Suppressor macrophage treated with lipopolysaccharide for 4 hours (primary cell): ENCODE results near the gene CSNK1G2.

Source experiments
- DNase-seq: peaks from one replicate; pipeline ENCODE4 v3.0.0-alpha.2; 2020

CSNK1G2 gene

GRCh38 chr19:1990230-1991017, 49.5 kb downstream of the CSNK1G2 start:
- DNase-seq: no peak

DNA sequence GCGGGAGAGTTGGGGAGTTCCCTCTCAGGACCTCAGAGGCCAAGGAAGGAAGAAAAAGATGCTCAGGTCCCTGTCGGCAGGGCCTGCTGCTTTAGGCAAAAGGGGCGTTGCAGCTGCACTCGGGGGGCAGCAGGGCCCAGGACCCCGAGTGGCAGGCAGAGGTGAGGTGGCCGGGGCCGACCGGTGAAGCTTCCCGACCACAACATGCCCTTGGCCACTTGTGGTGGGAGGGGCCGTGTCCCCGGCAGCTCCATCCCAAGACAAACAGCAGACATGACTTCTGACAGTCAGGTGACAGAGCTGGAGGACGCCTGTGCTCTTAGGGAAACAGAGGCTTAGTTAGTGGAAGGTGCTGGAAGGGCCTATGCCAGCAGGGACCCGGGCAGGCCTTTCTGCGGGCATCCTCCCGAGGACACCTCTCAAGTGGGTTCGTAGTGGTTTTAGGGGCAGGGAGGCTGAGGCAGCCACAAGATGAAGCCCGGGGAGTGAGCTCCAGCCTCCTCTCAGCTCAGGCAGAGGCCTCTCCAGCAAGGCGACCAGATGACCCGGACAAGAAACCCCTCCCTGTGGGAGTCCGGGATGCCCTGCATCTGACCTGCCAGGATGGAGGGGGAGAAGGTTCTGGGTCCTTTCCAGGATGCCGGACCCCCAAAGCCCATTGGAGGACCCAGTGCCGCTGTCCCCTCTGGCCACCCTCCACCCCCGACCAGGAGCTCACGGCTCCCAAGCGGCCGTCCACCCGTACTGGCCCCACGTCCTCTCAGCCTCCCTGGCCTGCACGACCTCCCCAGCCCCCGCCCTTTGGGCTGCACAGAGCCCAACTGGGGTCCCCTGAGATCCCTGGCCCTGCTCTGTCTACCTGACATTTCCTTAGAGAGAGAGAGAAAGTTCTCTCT, 50.3 kb downstream of the CSNK1G2 start:
- DNase-seq: no peak

DNA sequence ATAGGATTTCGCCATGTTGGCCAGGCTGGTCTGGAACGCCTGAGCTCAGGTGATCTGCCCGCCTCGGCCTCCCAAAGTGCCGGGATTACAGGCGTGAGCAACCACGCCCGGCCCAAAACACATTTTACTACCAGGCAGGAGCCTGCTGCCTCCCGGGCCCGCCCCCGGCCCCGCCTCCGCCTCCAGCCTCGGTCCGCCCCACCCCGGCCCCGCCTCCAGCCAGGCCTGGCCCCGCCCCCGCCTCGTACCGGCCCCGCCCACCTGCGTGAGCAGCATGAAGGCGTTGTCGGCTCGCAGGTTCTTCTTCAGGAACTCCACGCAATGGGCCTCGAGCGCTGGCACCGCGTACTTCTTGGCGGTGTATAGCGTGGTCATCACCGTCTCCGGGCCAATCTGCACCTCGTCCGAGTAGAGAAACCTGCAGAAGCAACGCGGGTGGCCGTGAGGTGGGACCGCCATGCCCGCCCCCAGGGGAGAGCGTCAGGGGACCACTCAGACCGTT, 51.8 kb downstream of the CSNK1G2 start:
- DNase-seq: peak; percentile 9

DNA sequence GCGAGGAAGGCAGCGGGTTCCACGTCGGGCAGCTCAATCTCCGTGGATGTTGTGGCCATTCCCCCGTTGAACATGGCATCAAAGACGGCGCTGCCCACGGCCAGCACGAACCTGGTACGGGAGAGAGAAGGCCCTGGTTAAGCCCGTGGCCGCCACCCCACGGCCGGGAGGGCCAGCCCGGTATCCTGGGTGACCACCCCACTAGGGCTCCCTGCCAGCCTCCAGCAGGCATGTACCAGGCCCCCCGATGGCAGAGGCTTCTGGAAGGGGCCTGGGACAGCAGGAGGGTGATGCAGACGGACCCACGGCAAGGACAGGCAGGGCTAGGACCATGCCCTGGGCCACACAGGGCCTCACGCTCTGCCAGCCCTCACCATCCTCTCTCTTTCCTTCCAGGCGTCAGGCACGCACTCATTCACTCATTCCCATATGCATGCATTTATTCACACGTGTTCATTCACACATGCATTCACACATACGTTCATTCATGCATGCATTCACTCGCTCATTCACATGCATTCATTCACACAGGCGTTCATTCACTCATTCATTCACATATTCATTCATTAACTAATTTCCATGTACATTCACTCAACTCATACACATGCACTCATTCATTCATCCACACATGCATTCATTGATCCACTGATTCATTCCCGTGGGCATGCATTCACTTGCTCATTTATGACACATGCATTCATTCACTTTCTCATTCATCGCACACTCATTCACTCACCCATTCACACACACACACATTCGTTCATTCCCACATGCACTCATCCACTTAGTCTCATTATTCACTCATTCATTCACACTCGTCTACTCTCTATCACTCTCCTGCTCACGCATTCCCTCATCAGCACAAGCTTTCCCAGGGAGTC, 56.6 kb downstream of the CSNK1G2 start:
- DNase-seq: no peak

DNA sequence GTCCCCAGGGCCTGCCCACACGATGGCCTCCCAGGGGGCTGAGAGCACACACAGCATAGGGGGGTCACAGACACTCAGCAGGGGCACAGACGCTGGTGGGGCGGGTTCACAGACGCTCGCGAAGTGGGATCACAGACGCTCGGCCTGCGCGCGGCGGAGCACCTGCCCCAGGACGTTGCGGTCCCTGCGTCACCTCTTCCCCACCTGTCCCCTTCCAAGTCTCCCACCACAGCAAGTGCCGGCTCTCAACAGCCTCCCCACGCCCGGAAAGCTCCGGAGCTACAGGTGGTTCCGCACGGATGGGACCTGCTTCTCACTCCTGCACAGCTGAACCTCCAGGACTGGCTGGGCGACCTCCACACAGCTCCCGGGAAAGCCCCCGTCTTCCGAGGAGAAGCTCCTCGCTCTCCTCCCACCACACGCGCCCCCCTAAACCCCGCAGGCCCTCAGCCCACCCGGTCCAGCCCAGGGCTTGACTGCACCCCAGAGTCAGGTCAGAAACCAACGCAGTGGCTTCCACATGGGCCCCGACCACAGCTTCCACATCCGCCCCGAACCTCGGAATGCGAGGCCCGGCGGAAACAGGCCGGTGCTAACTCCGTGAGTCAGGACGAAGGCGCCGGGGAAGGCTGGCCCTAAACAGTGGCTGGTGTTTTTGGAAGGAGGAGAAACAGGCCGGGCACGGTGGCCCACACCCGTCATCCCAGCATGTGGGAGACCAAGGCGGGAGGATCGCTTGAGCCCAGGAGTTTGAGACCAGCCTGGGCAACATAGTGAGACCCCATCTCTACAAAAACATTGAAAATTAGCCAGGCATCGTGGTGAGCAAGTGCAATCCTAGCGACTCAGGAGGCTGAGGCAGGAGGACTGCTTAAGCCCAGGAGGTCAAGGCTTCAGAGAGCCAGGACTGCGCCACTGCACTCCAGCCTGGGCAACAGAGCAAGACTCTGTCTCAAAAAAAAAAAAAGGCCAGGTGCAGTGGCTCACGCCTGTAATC, 58.0 kb downstream of the CSNK1G2 start:
- DNase-seq: no peak

GRCh38 chr19:1999856-2000515, 59.0 kb downstream of the CSNK1G2 start:
- no peak for DNase-seq

DNA sequence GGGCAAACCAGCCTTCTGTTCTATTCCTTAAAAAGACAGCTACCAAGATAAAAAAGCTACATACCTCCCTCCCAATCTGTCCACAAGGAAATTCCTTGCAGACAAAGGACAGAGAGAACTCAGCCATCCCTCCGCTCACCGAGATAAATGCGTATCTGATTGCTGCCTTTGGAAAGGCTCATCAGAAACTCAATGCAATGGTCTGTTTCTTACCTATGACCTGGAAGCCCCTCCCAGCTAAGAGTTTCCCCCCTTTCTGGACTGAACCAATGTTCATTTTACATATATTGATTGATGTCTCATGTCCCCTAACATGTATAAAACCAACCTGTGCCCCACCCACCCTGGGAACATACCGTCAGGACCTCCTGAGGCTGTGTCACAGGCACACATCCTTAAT, 62.9 kb downstream of the CSNK1G2 start:
- DNase-seq: no peak

- no peak for DNase-seq
Measured at GRCh38 chr19:2010135-2010668, 69.2 kb downstream of the CSNK1G2 start.

DNA sequence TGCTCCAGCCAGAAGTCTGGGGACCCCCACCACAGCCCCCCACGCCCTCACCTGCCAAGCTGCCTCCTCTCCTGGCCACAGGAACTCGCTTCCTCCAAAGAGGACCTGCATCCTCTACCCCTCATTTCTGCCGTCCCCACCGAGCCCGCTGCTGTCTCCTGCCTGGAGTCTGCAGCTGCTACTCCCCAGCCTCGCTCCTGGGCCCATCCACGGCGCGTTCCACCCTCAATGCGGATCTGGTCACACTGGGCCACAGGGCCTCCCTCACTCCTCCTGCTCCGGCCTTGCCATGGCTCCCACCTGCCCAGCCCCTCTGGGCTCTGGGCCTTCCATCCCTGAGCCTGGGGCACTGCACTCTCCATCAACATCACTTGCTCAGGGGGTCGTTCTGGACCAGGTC, 70.2 kb downstream of the CSNK1G2 start:
- DNase-seq: no peak

DNA sequence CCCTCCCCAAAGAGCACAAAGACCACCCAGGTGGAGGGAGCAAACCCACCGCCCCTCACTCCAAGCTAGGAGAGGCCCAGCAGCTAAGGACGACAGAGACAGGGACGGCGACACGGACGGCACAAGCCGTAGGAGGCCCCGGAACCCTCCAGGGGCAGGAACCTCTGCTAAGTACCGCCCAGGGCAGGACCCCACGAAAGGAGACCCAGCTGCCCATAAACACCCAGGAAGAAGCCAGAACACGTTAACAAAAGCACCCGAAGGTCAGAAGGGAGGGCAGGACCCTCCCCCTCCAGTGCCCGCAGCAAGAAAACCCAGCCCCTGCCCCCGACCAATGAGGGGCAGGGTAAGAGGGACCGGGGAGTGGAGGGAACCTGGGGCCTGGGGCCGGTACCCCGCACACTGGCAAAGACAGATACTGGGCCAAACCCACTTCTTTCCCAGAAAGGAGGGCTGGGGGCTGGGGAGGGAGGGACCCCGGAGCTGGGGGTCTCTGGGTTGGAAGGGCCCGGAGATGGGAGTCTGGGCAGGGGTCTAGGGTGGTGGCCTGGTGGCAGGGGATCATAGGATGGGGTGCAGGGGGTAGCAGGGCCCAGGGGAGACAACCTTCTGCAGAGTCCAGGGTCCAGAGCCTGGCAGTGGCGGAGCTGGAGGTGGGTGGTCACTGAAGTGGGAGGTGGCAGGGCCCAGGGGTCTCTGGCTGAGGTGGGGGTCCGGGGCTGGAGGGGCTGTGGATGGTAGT, 72.1 kb downstream of the CSNK1G2 start:
- DNase-seq: no peak

GRCh38 chr19:2013683-2013961, 72.7 kb downstream of the CSNK1G2 start:
- no peak for DNase-seq

- DNase-seq: no peak
Measured at GRCh38 chr19:2014131-2014571, 73.2 kb downstream of the CSNK1G2 start.

DNA sequence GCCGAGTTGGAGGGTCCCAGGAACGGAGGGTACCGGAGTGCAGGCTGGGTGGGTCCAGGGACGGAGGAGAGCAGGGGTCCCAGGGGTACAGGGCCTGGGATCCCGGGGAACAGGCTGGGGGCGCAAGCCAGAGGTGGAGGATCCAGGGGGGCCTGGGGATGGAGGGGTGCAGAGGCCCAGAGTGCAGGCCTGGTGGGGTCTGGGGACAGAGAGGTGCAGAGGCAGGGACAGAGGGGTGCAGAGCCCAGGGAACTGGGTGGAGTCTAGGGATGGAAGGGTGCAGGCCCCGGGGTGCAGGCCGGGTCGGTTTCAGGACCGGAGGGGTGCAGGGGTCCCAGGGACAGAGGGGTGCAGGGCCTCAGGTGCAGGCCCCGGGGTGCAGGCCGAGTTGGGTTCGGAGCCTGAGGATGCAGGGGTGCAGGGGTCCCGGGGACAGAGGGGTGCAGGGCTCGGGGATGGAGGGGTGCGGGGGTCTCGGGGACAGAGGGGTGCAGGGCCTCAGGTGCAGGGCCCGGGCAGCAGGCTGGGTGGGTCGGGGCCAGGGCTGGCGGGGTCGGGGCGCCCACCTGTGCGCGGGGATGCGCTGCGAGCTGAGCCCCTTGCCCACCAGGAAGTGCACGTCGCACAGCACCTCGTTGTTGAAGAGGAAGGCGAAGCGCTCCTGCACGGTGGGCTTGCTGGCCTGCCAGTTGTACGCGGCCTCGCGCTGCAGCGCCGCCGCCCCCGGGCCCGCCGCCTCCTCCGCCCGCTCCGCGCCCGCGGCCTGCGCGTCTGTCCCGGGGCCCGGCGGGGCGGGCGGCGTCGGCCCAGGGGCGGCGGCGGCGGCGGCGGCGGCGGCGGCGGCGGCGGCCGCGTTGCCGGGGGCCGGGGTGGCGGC, 74.0 kb downstream of the CSNK1G2 start:
- peak; percentile 27 for DNase-seq

- DNase-seq: peak; percentile 67
Measured at GRCh38 chr19:2015608-2015950, 74.6 kb downstream of the CSNK1G2 start, which contains the start of gene BTBD2. Gene BTBD2, minus strand, starts transcription at chr19:2015714. Its CDS starts 11 bp downstream, at chr19:2015703.

- DNase-seq: peak; percentile 62
Measured at GRCh38 chr19:2016041-2016807, 75.3 kb downstream of the CSNK1G2 start.

GRCh38 chr19:2018752-2019151, 77.8 kb downstream of the CSNK1G2 start:
- no peak for DNase-seq

DNA sequence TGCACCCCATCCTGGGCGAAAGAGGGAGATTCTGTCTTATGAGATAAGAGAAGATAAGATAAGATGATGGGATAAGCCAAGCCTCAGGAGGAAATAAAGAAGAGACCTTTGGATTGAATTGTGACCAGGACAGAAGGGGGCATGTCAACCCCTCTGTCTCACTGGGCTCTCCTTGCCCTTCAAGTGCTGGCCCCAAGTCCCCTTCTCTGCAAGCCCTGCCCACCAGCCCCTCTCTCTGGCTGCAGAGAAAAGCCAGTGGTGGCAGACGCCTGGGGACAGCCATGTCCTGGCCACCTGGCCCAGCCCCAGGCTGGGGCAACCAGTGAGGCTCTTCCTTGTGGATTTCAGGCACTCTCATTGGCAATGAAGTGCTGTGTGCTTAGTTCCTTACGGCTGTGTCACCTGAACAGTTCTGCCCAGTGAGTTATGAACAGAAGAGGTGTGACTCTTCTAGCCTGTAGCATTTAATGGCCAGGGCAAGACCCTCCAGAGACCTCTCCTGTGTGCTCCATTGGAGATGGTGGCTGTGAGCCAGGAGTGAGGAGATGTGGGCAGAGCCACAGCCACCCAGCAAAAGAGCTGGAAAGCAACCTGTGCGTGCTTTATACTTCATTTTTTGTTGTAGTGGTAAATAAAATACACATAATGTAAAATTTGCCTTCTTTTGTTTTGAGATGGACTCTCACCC, 80.6 kb downstream of the CSNK1G2 start:
- DNase-seq: no peak

- DNase-seq: no peak
Measured at GRCh38 chr19:2022289-2022688, 81.3 kb downstream of the CSNK1G2 start.
